AG08396 (cell line): ENCODE data around the gene NOS3.
"Not testable (repeated sequence)": the region's sequence is repeated elsewhere in the genome, so short reads cannot be mapped to it uniquely, and the experiment has no call there.

ENCODE experiments used
- DNase-seq: peaks from one replicate; pipeline ENCODE4 v3.0.0; 2012; ENCODE audit warnings: low spot score, mixed read lengths

The NOS3 gene

GRCh38 chr7:151000897-151001495 lies 10.2 kb downstream of the NOS3 start:
- DNase-seq, result no peak

GRCh38 chr7:151001546-151001945 lies 10.7 kb downstream of the NOS3 start:
- no peak for DNase-seq

- no peak for DNase-seq
Measured at GRCh38 chr7:151003572-151003971, 12.8 kb downstream of the NOS3 start.

- DNase-seq, result no peak
Measured at GRCh38 chr7:151005566-151005965, 14.7 kb downstream of the NOS3 start.

GRCh38 chr7:151006590-151007300 lies 15.9 kb downstream of the NOS3 start:
- no peak for DNase-seq

- no peak for DNase-seq
Measured at GRCh38 chr7:151007469-151007898, 16.7 kb downstream of the NOS3 start.

GRCh38 chr7:151008143-151008510 lies 17.3 kb downstream of the NOS3 start:
- no peak for DNase-seq

GRCh38 chr7:151008511-151009323 lies 17.9 kb downstream of the NOS3 start:
- DNase-seq, result peak; percentile 70

GRCh38 chr7:151009327-151010036 lies 18.7 kb downstream of the NOS3 start:
- DNase-seq, result no peak

GRCh38 chr7:151010037-151010306 lies 19.2 kb downstream of the NOS3 start:
- no peak for DNase-seq

GRCh38 chr7:151010307-151011096 lies 19.7 kb downstream of the NOS3 start:
- DNase-seq, result no peak

GRCh38 chr7:151011097-151011409 lies 20.2 kb downstream of the NOS3 start:
- no peak for DNase-seq

GRCh38 chr7:151011616-151012015 lies 20.8 kb downstream of the NOS3 start:
- not testable (repeated sequence) for DNase-seq

GRCh38 chr7:151012031-151012692 lies 21.3 kb downstream of the NOS3 start:
- no peak for DNase-seq

- DNase-seq, result peak; percentile 77
Measured at GRCh38 chr7:151012911-151013347, 22.1 kb downstream of the NOS3 start.

- DNase-seq, result no peak
Measured at GRCh38 chr7:151013356-151013732, 22.5 kb downstream of the NOS3 start.

GRCh38 chr7:151013733-151014497 lies 23.1 kb downstream of the NOS3 start:
- peak; percentile 68 for DNase-seq

- DNase-seq, result no peak
Measured at GRCh38 chr7:151014950-151015349, 24.1 kb downstream of the NOS3 start.

- DNase-seq, result no peak
Measured at GRCh38 chr7:151015967-151016366, 25.1 kb downstream of the NOS3 start.

GRCh38 chr7:151016505-151016904 lies 25.7 kb downstream of the NOS3 start:
- no peak for DNase-seq

GRCh38 chr7:151016942-151017341 lies 26.1 kb downstream of the NOS3 start:
- no peak for DNase-seq
